GM21526 (cell line): ENCODE data around the gene LAPTM5.

ENCODE experiments used
- ATAC-seq: cut with Tn5 transposase; IDR thresholded peaks from one replicate; pipeline ENCODE4 v1.9.1; 2021; ENCODE audit warnings: moderate library complexity; ENCODE audit not compliant: unreplicated experiment, low FRiP score

The LAPTM5 gene

DNA sequence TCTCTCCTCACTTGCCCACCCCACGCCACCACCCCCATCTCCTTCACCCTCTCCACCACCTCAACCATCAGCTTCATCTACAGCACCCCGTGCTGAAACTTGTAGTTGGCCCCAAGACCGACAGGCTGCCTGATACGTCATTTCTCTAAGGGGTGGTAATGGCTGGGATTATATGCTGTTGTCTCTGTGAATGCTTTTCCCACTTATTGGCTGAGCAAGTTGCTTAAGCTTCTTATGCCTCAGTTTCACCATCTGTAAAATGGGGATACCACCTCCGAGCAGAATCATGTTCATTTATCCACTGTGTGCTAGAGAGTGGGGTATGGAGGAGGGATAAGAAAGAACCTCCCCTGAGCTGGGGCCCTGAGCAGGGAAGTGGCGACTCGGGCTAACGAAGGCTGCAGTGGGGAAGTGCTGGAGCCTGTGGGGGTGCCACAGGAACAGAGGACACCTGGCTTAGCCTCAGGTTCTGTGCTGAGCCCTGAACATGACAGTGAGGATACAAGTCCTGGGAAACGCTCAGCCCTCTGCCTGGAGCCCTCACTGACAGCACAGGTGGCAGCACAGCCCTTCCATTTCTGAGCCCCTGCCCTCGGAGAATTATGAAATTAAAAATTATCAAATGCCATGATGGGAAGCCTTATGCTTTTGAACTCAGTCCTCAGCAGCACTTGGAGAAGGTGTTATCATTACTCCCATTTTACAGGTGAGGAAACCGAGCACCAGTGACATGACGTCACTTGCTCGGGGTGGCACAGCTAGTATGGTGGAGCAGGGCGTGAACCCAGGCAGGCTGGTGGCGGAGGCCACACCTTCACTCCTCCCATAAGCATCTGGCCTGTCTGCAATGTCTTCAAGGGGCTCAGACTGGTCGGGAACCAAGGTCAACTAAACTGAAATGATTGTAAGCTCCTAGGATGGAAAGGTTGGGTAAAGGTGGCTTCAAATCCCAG, 37.0 kb downstream of the LAPTM5 start:
- ATAC-seq = no peak

GRCh38 chr1:30719406-30720270, 37.9 kb downstream of the LAPTM5 start:
- no peak for ATAC-seq

- peak; percentile 48 for ATAC-seq
These were observed 38.8 kb downstream of the LAPTM5 start for GRCh38 chr1:30718636-30719405.

DNA sequence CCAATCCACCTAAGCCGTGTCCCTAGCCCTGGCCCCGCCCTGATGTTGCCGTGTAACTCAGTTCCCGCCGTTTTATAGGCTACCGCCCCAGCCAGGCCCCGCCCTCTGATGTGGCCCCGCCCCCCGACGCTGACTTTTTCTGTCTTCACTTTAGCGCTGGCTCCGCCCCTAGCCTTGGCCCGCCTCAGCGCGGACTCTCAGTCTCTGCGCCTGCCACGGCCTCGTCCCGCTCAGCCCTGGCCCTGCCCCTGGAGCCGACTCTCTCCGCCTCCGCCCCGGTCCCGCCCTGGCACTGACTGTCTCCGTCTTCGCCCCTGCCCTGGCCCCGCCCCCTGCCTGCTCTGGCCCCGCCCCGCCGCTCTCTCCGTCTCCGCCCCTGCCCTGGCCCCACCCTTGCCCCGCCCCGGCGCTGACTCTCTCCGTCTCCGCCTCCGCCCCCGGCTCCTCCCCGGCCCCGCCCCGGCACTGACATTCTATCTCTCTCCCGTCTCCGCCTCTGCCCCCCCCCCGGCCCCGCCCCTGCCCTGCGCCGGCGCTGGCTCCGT, 39.4 kb downstream of the LAPTM5 start:
- peak; percentile 74 for ATAC-seq

GRCh38 chr1:30716646-30717045, 40.9 kb downstream of the LAPTM5 start:
- ATAC-seq = no peak

- no peak for ATAC-seq
These were observed 41.7 kb downstream of the LAPTM5 start for GRCh38 chr1:30715886-30716285.

GRCh38 chr1:30715216-30715615, 42.4 kb downstream of the LAPTM5 start:
- no peak for ATAC-seq

DNA sequence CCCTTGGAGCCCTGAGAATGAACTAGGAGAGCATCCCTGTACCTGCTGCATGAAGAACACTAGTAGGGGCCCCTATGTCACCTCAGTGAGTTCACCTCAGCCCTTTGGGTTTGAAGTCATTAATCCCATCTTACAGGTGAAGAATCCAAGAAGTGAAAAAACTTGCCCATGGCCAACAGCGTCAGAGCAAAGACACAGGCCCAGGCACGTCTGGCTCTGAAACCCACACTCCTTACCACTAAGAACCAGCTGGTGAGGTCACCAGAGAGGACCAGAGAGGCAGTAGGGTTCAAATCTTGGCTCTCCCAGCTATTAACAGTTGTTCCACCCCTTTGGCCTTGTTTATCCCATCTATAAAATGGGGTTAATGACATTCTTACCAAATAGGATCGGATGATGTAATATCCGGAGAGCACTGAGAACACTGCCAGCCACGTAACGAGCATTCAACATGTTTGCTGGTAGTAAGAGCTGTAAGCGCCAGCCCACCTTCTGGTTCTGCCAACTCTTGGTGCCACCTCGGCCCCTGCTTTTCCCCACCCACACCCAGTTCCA, 43.0 kb downstream of the LAPTM5 start:
- no peak for ATAC-seq

- no peak for ATAC-seq
These were observed 43.5 kb downstream of the LAPTM5 start for GRCh38 chr1:30714025-30714424.

- ATAC-seq = no peak
These were observed 44.3 kb downstream of the LAPTM5 start for GRCh38 chr1:30713311-30713710.

GRCh38 chr1:30712583-30712982, 45.0 kb downstream of the LAPTM5 start:
- ATAC-seq = no peak

GRCh38 chr1:30710407-30710806, 47.2 kb downstream of the LAPTM5 start:
- no peak for ATAC-seq

DNA sequence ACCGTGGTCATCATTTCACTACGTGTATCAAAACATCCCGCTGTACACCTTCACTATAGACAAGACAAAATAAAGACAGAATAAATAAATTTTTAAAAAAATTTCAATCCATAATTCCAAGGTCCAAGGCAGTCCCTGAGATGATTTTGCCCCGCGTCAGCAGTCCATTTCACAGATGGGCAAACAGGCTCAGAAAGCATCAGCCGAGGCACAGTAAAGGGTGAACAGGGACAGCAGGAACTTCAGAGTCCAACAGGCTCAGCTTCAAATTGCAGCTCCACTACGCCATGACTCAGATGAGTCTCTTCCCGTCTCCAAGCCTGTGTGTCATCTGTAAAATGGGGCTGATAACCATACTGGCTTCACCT, 49.2 kb downstream of the LAPTM5 start:
- no peak for ATAC-seq

DNA sequence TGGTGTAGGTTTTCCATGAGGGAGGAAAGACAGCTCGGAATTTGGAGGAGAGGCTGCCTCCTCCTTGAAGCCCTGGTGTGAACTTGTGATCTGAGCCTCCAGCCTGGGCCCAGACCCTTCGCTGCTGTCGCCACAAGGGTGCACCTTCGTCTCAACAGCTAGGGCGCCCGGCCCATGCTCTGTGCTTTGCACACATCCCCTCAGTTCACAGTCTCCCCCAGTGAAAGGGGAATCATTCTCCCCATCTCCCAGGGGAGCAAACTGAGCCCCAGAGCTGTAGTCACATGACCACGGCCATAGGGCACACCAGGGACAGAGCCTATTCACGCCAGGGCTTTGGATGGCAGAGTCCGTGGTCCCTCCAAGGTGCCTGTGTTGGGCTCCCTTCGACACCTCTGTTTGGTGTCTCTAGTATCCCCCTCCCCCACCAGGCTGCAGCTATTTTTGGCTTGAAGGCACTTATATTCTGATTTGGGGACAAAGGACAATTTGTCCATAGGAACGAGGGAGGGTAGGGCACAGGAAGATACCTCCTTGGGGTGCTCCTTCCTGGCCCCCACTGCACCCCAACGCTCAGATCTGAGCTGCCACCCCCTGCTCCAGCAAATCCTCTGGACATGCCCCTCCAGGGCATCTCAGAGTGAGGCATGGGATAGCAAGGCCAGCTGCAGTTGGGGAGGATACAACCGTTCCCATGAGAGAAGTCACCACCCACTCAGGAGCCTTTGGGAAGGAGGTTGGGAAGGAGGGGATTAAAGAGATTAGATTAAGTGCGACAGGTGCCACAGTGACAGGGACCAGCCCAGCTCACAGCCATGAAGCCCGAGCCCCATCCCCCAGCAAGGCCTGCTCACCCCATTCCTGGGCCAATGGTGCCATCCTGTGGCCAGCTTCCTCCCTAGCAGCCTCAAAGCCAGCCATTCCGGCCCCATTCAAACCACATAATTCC, 49.9 kb downstream of the LAPTM5 start:
- no peak for ATAC-seq

DNA sequence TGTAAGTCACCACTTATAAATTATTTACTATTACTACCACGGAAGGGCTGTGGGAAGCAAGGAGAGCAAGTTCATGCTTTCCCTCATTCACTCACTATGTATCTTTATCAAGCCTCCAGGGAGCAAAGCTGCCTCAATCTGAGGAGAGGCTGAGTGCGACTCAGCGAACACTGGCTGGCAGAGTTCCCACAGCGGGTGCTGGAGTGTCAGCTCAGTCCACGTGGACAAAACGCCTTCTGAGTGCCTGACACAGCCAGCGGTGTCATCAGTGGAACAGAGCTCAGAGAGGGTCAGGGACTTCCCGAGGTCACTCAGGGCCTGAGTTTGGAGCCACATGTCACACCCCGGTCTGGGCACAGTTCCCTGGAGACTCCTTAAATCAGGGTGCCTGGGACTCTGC, 51.0 kb downstream of the LAPTM5 start:
- ATAC-seq = no peak

DNA sequence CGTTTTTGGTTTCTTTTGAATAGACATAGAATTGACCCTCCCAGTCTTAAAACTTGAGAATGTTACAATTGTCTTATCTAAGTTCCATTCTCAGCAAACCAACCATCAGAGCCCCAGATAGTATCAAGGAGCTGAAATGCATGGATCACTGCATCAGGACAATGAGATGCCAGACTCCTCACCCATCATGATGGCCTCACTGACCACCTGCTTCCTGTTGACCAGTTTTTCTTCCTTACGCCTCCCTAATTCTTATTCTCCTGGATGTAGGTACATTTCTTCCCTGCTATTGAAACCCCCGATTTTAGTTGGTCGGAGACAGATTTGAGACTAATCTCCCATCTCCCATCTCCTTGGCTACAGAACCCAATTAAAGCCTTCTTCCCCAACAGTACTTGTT, 51.9 kb downstream of the LAPTM5 start:
- ATAC-seq = no peak

- ATAC-seq = no peak
These were observed 52.6 kb downstream of the LAPTM5 start for GRCh38 chr1:30704765-30705509.

DNA sequence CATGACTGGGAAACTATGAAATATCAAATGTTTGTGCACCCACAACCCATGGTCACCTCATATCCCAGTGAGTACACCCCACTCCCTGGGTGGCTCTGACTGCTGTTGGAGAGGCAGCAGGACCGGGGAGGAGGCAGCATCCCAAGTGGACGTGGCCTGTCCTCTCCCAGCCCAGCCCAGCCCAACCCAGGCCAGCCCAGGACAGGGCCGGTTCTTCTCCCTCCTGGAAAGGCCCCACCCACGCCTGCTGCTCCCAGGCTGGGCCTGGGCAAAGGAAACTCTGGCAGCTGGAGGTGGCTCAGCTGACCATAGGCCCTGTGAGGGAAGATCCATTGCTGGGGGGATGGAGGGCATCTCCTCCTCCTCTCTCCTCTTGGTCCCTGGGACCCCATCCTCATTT, 53.3 kb downstream of the LAPTM5 start:
- no peak for ATAC-seq
